Karpas-422 (cell line): ENCODE data around the gene AKAP14. TPM values are rescaled to one million over a fixed set of nuclear protein-coding genes. Genes with fewer than 3 reads are reported as not detected.
"Not testable (repeated sequence)": the region's sequence is repeated elsewhere in the genome, so short reads cannot be mapped to it uniquely, and the experiment has no call there.

Experiments
- DNase-seq: peaks from one replicate; pipeline ENCODE4 v3.0.0-alpha.2; 2015
- H2AFZ ChIP-seq: fragments of 200-600 bp; sonication (generic); 2 replicates; pipeline ENCODE4 v1.6.1; 2014; ENCODE audit warnings: antibody characterized with exemption, low read length, mixed read lengths
- H3K27ac ChIP-seq: fragments of 200-600 bp; sonication (generic); 2 replicates; pipeline ENCODE4 v1.5.1; 2014; ENCODE audit warnings: mild to moderate bottlenecking, low read length, moderate library complexity
- H3K27me3 ChIP-seq: fragments of 200-600 bp; sonication (generic); 2 replicates; pipeline ENCODE4 v1.6.1; 2014; ENCODE audit warnings: low read length, mixed read lengths
- H3K36me3 ChIP-seq: fragments of 200-600 bp; sonication (generic); 2 replicates; pipeline ENCODE4 v1.6.1; 2014; ENCODE audit warnings: low read length, mixed read lengths; ENCODE audit not compliant: insufficient read depth
- H3K4me1 ChIP-seq: fragments of 200-600 bp; sonication (generic); 2 replicates; pipeline ENCODE4 v1.6.1; 2014; ENCODE audit warnings: mild to moderate bottlenecking, low read length, mixed read lengths
- H3K4me2 ChIP-seq: fragments of 200-600 bp; sonication (generic); 2 replicates; pipeline ENCODE4 v1.6.1; 2014; ENCODE audit warnings: low read length, low read depth, mild to moderate bottlenecking; ENCODE audit not compliant: poor library complexity, severe bottlenecking
- H3K4me3 ChIP-seq: fragments of 200-600 bp; sonication (generic); 2 replicates; pipeline ENCODE4 v1.5.1; 2014; ENCODE audit warnings: mild to moderate bottlenecking, antibody characterized with exemption, low read length, mixed read lengths
- H3K79me2 ChIP-seq: fragments of 200-600 bp; sonication (generic); 2 replicates; pipeline ENCODE4 v1.6.1; 2014; ENCODE audit warnings: mild to moderate bottlenecking, low read length, mixed read lengths
- H3K9ac ChIP-seq: fragments of 200-600 bp; sonication (generic); 2 replicates; pipeline ENCODE4 v1.6.0; 2014; ENCODE audit warnings: low read length
- H3K9me2 ChIP-seq: fragments of 200-600 bp; sonication (generic), shearing (Covaris generic); replicated peaks from 2 replicates; pipeline ENCODE4 v1.6.0; 2014; ENCODE audit warnings: mild to moderate bottlenecking, low read length, moderate library complexity; ENCODE audit not compliant: insufficient read depth
- H3K9me3 ChIP-seq: fragments of 300-700, 200-600 bp; sonication (generic); 2 replicates; pipeline ENCODE4 v1.6.1; 2014; ENCODE audit warnings: low read length, mixed read lengths
- H4K20me1 ChIP-seq: fragments of 200-600 bp; sonication (generic); 2 replicates; pipeline ENCODE4 v1.6.1; 2014; ENCODE audit warnings: mild to moderate bottlenecking, antibody characterized with exemption, low read length, low read depth; ENCODE audit not compliant: insufficient read depth
- total RNA-seq: library from RNA; depleted of rRNA; stranded (reverse); fragments of >200 nt; shearing (Covaris generic); gene quantifications from 2 replicates; pipeline ENCODE4 v1.2.3, GENCODE V29; 2014; ENCODE audit warnings: low replicate concordance

Gene AKAP14
- total RNA-seq, 1 experiment from 2014 or later: not detected

DNA sequence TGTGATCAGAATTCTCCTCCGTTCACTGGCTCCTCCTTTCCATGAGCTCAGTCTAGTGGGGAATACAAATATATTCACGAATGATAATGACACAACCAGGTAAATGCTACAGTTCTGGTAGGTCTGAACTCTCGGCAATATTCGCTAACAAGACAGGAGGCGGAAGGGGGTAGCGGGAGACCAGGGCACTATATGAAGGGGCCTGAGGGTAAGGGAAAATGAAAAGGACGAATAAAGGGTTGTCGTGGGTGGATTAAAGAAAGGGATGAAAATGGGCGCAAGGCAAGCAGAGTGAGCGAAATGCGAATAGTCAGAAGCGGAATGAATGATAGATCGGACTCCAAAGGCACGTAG is 47.1 kb downstream of the AKAP14 start:
- no peaks in the 10 kb centered on the region for H3K27me3 ChIP-seq
- peaks cover 21% of the 10 kb centered on the region for H3K79me2 ChIP-seq
- no peaks in the 10 kb centered on the region for H3K9me2 ChIP-seq
- peak overlapping the region; percentile 87 for H3K9ac ChIP-seq
- H2AFZ ChIP-seq: no peak overlapping the region; the same call in 1 of the 2 replicates
- H3K4me2 ChIP-seq: peak overlapping the region; percentile 81
- peaks cover 11% of the 10 kb centered on the region for H3K4me1 ChIP-seq
- DNase-seq: peak; percentile 48
- no peaks in the 10 kb centered on the region for H4K20me1 ChIP-seq
- no peaks in the 10 kb centered on the region for H3K36me3 ChIP-seq
- no peaks in the 10 kb centered on the region for H3K9me3 ChIP-seq
- peak overlapping the region; percentile 79 for H3K4me3 ChIP-seq
- H3K27ac ChIP-seq: peak overlapping the region; percentile 45; the same call in 1 of the 2 replicates

DNA sequence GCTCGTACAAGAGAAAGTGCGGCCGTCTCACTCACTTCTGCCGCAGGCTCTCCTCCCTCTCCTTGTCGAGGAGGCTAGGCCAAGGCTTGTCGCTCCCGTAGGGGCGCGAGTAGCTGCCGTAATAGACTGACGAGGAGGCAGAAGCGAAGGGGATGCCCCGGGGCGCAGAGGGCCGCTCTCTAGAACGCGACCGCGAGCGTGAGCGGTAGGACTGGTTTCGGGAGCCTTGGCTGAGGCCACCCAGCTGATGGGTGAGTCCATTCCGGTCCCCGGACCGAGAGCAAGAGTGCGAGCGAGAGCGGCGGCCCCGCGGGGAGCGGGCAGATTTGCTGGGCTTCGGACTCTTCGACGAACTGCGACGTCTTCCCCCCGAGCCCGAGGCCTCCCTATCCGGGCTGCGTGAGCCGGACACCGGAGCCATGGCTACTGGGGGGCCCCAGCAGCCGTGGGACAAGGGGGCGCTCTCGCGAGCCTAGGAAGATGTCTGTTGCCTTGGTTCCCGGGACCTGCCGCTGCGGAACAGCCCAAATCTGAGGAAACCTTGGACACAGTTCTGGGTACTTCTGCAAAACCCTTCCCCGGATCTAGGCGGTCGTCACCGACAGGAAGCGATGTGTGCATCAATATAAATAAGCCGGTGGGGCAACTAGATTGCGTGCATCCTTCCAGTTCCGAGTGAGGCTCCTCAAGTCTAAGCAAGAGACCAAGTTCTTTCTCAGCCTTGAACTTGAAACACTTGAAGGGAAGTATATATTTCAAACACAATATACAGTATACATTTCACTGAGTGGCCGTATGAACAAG is 47.7 kb downstream of the AKAP14 start, which contains the start of gene NKAP:
Gene NKAP, minus strand, starts transcription at position 567 of the 804 bp plus-strand sequence. Its CDS starts 146 bp downstream, at position 421.
- Histone ChIP-seq H3K9me3 (no peaks in the 10 kb centered on the region), H3K9ac (peak within 1 kb of the TSS; percentile 87)

GRCh38 chrX:119945481-119945880 is 49.8 kb downstream of the AKAP14 start:
- Histone ChIP-seq H3K9ac (no peak overlapping the region), H4K20me1 (no peaks in the 10 kb centered on the region), H3K27me3 (no peaks in the 10 kb centered on the region), H2AFZ (no peak overlapping the region), H3K9me3 (no peaks in the 10 kb centered on the region), H3K27ac (no peak overlapping the region), H3K4me2 (no peak overlapping the region), H3K9me2 (no peaks in the 10 kb centered on the region), H3K4me1 (peaks cover 11% of the 10 kb centered on the region), H3K79me2 (peaks cover 21% of the 10 kb centered on the region), H3K4me3 (no peak overlapping the region), H3K36me3 (no peaks in the 10 kb centered on the region)
- DNase-seq: no peak

More for the DNA sequence above, 47.7 kb downstream of the AKAP14 start, which contains the start of gene NKAP:
- Histone ChIP-seq H2AFZ (peak within 1 kb of the TSS; percentile 74), H3K36me3 (no peaks in the 10 kb centered on the region), H3K79me2 (peaks cover 21% of the 10 kb centered on the region), H4K20me1 (no peaks in the 10 kb centered on the region), H3K4me3 (peak within 1 kb of the TSS; percentile 79), H3K27ac (peak within 1 kb of the TSS; percentile 45), H3K4me1 (peaks cover 11% of the 10 kb centered on the region), H3K9me2 (no peaks in the 10 kb centered on the region), H3K4me2 (peak within 1 kb of the TSS; percentile 81), H3K27me3 (no peaks in the 10 kb centered on the region)
- peak; percentile 94 for DNase-seq

GRCh38 chrX:119948381-119948780 is 52.7 kb downstream of the AKAP14 start:
- Histone ChIP-seq H3K9me3 (no peaks in the 10 kb centered on the region), H3K4me2 (no peak overlapping the region), H3K4me3 (no peak overlapping the region), H3K27me3 (no peaks in the 10 kb centered on the region), H3K27ac (no peak overlapping the region), H3K79me2 (no peaks in the 10 kb centered on the region; the same call in 1 of the 2 replicates), H2AFZ (no peak overlapping the region), H4K20me1 (no peaks in the 10 kb centered on the region), H3K4me1 (peaks cover 3% of the 10 kb centered on the region; the same call in 1 of the 2 replicates), H3K36me3 (no peaks in the 10 kb centered on the region), H3K9ac (no peak overlapping the region), H3K9me2 (no peaks in the 10 kb centered on the region)
- DNase-seq: no peak

GRCh38 chrX:119954374-119954773 is 58.7 kb downstream of the AKAP14 start:
- H3K4me2 ChIP-seq: no peak overlapping the region
- no peaks in the 10 kb centered on the region for H3K9me2 ChIP-seq
- no peak overlapping the region for H3K27ac ChIP-seq
- no peak overlapping the region for H3K9ac ChIP-seq
- no peak overlapping the region for H2AFZ ChIP-seq
- no peak overlapping the region for H3K4me3 ChIP-seq
- DNase-seq: no peak
- no peaks in the 10 kb centered on the region for H3K9me3 ChIP-seq
- no peaks in the 10 kb centered on the region for H3K79me2 ChIP-seq
- no peaks in the 10 kb centered on the region for H3K4me1 ChIP-seq
- no peaks in the 10 kb centered on the region for H3K27me3 ChIP-seq
- no peaks in the 10 kb centered on the region for H3K36me3 ChIP-seq
- no peaks in the 10 kb centered on the region for H4K20me1 ChIP-seq

DNA sequence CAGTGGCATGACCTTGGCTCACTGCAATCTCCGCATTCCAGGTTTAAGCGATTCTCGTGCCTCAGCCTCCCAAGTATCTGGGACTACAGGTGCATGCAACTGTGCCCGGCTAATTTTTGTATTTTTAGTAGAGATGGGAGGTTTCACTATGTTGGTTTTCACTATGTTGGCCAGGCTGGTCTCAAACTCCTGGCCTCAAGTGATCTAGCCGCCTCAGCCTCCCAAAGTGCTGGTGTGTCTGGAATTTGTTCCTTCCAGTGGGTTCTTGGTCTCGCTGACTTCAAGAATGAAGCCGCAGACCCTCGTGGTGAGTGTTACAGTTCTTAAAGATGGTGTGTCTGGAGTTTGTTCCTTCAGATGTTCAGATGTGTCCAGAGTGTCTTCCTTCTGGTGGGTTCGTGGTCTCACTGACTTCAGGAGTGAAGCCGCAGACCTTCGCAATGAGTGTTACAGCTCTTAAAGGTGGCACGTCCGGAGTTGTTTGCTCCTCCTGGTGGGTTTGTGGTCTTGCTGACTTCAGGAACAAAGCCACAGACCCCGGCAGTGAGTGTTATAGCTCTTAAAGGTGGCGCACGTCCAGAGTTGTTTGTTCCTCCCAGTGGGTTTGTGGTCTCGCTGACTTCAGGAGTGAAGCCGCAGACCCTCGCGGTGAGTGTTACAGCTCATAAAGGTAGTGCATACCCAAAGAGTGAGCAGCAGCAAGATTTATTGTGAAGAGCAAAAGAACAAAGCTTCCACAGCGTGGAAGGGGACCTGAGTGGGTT is 60.3 kb downstream of the AKAP14 start:
- not testable (repeated sequence) for H3K79me2 ChIP-seq, H3K9ac ChIP-seq, H3K27me3 ChIP-seq, H2AFZ ChIP-seq, H4K20me1 ChIP-seq, H3K4me2 ChIP-seq, H3K4me1 ChIP-seq, H3K9me3 ChIP-seq, DNase-seq, H3K27ac ChIP-seq, H3K4me3 ChIP-seq, H3K36me3 ChIP-seq, H3K9me2 ChIP-seq

GRCh38 chrX:119960625-119961024 is 64.9 kb downstream of the AKAP14 start:
- no peaks in the 10 kb centered on the region for H3K79me2 ChIP-seq
- H3K4me2 ChIP-seq: no peak overlapping the region
- H3K36me3 ChIP-seq: no peaks in the 10 kb centered on the region
- no peaks in the 10 kb centered on the region for H3K4me1 ChIP-seq
- no peaks in the 10 kb centered on the region for H3K9me2 ChIP-seq
- H2AFZ ChIP-seq: no peak overlapping the region
- H3K27ac ChIP-seq: no peak overlapping the region
- no peak overlapping the region for H3K9ac ChIP-seq
- DNase-seq: no peak
- H3K4me3 ChIP-seq: no peak overlapping the region
- no peaks in the 10 kb centered on the region for H3K9me3 ChIP-seq
- no peaks in the 10 kb centered on the region for H4K20me1 ChIP-seq
- H3K27me3 ChIP-seq: no peaks in the 10 kb centered on the region

- not testable (repeated sequence) for H3K27me3 ChIP-seq, H2AFZ ChIP-seq, H3K79me2 ChIP-seq, H3K9me2 ChIP-seq, H3K4me1 ChIP-seq, H3K4me2 ChIP-seq, H4K20me1 ChIP-seq, H3K9me3 ChIP-seq, DNase-seq, H3K36me3 ChIP-seq, H3K4me3 ChIP-seq, H3K27ac ChIP-seq, H3K9ac ChIP-seq
Observed at GRCh38 chrX:119966837-119967236, 71.1 kb downstream of the AKAP14 start.
